DMS 273 (cell line): Measurements from ENCODE around the gene C12orf60.

Experiments
- DNase-seq: peaks from one replicate; lab custom pipeline; 2025; ENCODE audit not compliant: unreplicated experiment; lab: John Stamatoyannopoulos, UW

C12orf60 gene

DNA sequence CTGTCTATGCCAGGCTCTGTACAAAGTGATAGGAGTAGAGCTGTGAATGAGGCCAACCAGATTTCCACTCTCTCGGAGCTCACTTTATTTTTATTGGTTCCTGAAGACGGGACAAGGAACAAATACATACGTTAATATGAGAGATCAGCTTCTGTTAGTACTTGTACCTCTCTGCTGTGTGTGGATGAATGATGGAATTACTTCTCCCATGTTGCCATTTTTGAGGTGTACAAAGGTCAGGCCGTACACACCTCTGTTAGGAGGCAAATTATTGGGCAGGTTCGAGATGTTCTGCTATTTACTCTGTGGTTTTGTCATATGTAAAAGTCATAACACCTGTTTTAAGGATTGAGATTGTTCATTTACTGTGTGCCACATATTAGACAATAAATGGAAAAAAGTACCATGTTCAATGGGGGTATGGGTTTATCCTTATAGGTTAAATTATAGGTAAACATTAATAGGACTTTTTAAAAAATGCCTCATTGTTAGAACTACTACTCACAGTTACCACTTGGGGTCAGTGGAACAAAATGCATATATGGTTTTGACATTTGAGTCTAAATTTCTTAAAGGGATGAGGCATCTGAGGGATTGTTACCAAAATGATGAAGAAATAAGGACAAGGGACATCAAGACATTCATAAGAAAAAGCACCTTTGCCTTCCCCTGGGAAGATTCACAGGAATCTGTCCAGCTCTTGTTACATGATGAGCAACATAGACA, 27.1 kb upstream of the C12orf60 start:
- DNase-seq: peak; percentile 1

DNA sequence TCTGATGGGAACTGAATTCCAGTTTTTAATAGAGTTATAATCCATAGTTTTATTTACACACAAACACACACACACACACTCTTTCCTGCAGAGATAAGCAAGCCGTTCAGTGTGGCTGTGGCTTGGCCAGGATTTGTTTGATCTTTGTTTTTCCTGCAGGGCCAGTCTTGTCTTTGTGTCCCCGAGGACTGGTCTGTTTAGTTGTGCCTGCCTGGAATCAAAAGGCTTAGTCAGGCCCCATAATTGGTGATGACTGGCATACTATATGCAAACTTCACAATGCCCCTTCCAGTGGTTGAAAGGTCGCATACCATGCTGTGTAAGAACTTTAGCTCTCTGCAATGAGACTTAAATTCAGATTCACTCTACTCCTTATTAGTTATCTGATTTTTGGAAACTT, 26.2 kb upstream of the C12orf60 start:
- DNase-seq: no peak

DNA sequence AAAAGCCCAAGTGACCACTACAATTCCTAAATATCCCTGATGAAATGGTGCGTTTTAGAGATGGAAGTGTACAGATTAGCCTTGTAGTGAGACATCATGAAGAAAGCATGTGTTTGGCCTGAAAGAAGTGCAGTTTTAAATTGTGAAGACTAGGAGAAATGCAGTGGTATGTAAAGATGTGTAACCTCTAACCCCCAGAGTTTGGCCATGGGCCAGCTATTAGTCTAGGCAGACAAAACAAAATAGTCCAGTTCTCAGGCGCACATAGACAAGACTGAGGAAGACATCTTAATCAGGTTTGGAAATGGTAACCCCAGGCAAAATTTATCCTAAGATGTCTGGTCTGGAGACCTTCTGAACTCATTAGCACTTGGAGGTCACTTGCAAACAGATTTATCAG, 23.6 kb upstream of the C12orf60 start:
- DNase-seq: no peak

DNA sequence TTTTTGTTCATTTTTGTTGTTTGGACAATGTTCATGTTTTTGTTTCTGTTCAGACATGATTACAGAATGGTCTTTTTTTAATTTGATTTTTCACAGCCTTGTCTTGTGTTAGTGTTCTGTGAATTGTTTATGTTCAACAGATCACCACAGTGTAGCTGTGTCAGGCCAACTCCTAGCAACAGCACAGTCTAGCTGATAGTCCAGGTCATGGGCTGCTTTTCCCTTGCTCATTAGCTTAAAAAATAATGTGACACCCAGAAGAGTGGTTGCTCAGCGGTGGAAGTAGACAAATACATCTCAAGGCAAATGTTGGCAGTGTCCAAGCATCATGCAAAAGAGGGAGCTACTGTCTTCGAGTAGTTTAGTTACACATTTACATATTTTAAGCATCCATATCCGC, 22.6 kb upstream of the C12orf60 start:
- DNase-seq: no peak

DNA sequence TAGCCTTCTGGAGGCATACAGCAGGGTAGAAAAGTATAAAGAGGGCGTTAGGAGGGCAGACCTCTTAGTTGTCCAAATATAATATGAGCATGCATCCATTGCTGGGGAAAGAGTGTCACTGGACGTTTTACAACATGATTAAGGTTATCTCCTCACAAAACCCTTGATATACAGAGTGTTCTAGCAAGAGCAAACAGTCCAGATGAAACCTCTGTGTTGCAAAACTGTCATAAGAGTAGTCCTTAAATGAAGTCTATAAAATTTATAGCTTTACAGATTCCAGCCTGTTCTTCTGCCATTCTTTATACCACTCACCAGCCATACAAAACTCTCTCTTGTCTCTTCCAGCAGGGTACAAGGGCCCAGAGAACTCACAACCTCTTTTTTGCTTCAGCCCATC, 21.9 kb upstream of the C12orf60 start:
- no peak for DNase-seq

DNA sequence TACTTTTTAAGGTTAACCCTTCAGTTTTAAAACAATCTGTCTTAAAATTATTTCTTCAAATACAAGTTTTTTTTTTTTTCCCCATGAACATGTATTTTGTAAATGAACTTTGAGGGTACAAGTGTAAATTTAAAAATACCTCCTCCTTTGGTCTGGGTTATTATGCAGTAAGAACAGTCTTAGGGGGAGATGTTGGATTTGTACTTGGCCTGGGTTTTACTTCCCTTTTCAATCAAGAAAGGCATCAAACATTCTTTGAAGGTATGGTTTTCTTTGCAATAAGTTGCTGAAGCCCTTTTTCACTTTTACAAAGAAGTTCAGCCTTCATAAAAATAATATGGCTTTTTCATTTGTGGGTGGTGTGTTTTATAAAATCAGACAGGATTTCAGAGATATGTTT, 20.7 kb upstream of the C12orf60 start:
- no peak for DNase-seq

DNA sequence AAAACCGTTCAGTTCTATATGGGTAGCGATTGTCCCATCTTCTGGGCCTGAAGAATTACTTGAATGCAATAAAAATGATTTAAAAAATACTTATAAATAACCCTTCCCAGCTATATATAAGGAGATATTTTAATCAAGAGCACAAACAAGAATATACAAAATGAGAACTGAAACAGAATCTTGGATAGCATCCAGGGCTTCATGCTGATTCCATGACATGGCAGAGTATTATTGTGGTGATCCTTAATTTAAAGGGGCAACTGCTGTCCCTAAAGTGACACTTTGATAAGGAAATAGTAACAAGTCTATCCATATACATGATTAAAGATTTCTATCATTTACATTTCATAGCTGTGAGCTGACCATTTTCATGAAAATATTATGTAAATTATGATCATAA, 19.0 kb upstream of the C12orf60 start:
- DNase-seq: no peak

DNA sequence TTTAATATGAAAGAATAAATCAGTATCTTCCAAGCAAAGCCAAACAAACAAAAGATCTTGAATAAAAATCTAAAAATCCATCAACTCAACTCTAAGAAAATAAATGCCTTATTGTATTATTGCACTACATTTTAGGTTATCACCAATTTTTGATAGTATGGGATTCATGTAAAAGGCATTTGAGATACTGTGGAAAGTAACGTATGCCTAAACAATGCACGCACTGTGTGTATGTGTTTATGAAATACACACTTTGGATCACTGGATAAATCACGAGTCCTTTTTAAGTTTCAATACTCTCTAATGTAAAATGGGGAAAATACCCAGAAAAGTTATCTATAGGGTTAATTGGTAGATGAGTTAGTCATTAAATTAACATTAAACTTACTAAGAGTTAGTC, 17.9 kb upstream of the C12orf60 start:
- DNase-seq: no peak

DNA sequence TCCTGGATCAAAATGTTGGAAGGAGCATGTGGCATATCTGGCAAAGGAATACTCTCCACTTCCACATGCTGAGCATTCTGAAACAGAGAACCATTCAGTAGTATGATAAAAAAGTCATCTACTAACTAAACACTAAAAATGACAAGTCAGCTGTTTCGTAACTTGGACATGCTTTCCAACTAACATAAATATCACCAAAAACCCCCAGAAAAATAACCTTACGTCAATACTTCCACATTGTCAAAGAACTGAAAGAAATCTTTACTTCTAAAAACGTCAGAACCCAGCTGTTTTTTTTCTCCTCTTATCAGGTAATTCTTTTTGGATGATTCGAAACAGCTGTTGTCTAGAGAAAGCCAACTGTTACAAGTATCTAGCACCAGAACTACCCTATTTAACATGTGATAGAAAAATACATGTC, 8.4 kb upstream of the C12orf60 start:
- no peak for DNase-seq

DNA sequence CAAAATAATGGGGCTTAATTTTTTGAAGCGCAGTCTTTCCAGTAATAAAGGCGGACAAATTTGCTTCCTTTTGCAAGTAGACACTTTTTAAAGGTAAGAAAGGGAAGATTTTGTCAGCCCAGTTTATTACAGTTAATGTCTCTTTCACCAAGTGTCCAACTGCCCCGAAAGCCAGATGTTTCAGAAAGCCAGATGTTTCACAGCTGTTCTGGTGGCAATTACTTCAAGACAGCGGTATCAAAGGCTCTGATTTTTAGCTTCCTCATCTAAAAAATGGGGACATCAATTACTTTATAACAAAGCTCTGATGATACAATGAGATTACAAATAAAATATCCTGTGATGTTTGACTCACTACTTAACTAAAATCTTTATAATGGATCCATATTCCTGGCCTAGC, 1.2 kb upstream of the C12orf60 start:
- DNase-seq: no peak

DNA sequence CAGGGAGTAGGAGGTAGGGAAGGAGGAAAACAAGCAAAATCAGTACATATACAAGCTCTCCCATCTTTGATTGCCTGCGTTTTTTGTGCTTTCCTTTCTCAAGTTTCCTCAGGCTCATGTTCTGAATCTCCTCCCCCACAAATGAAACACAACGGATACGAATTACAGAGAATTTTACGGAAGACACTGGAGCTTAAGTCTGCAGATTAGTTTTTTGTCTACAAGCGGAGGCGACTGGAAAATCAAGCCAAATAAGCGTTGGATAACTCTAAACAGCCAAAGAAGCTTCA, 804 bp upstream of the C12orf60 start:
- DNase-seq: no peak

DNA sequence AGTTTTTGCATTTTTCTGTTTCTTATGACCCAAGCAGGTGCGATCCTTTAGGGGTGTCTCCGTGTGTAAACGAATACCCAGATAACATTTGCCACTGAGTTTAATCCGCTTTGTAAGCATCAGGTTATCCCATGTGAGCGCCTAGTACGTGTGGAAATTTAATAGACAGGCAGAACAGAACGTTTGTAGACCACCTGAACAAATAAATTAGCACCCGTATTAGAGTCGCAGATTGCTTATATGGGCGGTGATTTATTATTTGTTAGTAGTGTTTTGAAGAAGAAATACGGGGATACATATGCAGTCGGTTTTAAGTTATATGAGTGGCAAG, 325 bp downstream of the C12orf60 start:
- DNase-seq: no peak

DNA sequence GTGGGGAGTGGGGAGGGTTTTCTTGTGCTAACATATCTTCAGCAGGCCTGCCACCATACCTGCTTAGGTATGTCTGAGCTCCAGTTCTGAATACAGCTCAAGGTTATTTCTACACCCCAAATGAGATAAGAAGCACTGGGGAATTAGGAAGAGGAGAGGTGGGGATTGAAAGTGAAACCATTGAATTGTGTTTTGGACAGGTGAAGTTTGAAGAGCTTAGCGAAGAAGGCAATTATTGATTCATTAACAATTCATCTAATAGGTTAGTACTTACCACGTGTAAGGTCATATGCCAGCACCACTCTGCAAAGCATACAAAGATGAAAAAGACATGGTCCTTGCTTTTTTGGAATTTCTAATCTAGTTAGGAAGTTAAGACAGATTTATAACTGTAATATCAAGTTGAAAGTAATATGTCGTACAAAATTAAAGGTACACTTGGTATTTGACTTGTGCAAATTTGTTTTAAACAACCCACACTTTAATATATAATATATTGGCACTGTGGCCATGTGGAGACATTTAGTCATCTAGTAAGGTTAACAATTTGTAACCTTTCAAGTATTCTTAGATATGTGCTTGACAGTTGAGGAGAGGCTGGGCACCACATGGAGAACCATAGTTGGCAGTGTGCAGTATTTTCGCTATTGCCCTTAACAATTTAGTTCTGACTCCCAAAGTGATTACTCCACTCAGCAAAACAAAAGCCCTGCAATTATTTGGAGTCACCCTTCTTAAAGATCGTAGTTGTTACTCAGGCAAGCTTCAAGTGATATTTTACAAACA, 6.9 kb downstream of the C12orf60 start:
- DNase-seq: no peak

DNA sequence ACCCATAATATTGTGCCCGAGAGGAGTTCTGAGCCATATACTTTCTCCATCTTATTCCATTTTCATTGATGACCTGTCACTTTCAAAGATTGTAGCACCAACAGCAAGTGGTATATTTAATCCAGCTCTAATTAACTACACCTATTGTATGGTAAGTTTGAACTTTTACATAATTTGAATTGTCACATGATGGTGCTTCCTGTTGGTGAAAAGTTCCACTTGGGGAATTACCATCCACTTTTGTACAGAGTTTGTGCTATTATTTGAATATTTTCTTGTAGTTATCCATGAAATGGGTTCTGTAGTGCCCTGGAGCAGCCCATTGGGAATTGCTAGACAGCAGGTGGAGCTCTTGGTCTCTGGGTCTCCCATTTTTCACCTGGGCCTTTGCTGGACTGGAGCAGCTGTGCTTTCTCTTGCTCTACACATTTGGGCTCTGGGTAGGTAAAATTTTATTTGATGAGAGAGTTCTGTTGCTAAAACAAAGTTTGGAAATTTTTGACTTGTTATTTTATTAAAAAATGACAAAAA, 7.5 kb downstream of the C12orf60 start:
- DNase-seq: peak; percentile 28

DNA sequence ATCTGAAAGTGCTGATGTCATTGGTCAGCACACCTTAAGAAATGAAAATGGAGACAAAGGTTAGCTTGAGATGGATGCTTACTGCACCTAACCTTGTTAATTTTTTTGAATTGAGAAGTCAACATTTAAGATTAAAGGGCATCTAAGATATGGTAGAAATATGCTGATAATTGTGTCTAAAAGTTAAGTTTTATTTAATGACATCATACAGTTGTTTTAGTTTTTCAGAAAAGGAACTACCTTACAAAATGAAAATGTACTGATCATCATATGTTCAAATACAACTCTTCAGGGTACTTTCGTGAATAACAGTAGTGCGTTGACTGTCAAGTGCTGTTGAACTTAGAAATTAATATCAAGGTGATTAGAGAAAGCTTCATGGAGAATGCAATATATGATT, 8.0 kb downstream of the C12orf60 start:
- DNase-seq: no peak

DNA sequence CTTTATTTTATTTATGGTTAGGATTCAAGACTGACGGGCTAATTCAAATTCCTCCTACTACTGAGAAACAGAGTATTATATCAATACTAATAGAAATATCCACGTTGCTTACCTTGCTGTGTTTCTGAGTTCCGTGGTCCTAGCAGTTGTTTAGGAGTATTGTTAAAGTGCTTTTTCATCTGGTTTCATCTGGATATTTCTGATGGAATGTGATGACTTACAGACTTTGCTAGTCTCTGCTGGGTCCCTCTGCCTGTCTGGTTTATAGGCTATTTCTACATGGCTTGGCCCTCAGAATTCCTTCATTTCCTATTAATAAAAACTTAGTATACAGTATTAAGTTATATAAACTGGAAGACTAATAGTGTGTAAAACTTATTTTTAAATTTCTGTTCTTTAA, 10.5 kb downstream of the C12orf60 start, which contains the start of gene SMCO3:
TSS of gene SMCO3 (minus strand) at position 169 of the 400 bp plus-strand sequence. CDS start 7,502 bp downstream, outside the sequence.
- no peak for DNase-seq

DNA sequence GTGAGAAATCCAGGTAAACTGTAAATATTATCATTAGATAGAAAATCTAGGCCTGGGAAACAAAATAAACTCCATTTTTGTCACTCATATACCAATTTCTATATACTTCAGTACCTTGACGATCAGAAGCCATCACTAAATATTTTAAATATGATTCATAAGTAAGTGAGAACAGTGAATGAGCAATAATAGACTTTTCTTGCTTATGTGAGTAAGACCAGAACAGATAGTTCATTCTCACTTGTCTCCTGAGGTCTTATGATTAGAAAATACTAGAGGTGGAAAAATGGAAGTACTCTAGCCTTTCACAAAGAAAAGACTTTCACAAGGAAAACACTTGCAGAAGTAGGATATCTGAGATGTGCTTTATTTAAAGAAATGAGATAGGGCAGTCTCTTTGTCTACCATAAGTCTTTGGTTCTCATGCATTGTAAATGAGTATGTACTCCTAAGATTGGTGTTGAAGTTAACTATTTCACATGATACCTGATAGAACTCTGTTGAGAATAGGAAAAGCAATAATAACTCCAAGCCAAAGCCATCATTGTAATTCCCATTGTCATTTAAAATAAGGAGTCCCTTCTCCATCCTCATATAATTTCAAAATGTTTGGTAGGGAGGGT, 20.7 kb downstream of the C12orf60 start:
- no peak for DNase-seq

DNA sequence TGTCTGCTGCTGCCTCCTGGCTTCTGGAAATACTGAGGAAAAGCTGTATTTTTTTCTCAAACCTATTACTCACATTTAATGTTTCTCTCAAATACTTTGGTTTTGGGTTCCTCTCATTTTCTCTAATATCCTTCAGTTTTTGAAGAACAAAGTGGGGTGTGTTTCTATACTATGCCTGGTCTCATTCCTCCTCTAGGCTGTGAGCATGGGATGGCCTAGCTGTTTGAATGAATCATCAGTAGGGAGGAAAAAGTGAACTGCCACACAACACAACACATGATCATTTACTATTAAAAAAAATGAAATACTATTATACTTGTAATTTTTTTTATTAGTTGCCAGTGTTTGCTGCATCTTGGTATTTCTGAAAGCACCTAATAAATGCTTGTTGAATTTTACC, 21.8 kb downstream of the C12orf60 start:
- no peak for DNase-seq

DNA sequence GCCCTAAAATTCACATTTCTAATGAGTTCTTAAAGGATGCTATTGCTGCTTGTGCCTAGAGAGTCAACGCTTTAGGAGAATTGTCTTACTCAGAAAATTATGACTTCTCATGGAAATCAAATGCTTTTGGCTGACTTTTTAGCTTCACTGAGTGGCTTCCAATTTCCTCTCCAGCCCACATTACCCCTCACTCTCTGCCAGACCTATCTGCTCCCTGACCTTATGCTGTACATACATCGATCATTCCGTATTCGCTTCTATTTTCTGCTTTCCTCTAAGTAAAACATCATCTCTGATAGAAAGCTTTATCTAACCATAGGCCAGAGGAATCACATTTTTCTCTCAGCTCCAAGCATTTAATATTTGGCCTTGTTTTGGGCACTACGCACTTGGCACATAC, 23.0 kb downstream of the C12orf60 start:
- no peak for DNase-seq

DNA sequence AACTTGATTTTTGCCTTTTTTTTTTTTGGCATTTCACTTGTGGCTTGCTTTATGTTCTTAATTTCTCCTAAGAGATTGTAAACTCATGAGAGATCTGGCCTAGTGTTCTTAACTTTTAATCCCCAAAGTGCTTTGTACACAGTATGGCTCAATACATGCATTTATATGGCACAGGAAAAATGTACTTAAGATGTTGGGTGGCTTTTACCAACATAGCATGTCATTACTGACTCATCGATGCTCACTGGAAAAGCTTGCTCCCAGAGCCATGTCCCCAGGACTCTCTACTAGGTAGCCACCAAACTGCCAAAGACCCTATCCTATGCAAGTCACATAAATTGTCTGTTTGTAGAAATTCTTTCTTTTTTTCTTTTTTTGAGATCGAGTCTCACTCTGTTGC, 23.6 kb downstream of the C12orf60 start:
- no peak for DNase-seq

DNA sequence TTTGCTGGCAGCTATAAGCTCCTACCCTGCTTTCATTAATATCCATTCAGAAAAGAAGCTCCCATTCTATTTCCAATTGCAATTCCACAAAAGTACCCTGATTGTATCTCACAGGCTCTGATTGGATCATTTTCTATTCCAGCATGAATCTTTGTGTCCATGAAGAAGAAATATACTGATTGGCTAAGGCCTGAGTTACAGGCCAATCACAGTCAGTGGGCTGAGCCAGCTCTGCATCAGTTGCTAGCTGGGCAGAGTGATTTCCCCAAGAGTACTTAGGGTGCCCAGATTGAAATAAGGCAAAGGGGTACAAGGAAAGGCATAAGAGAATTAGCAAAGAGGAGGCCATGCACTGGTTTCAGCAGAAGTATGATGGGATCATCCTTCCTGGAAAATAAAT, 25.4 kb downstream of the C12orf60 start:
- peak; percentile 47 for DNase-seq

DNA sequence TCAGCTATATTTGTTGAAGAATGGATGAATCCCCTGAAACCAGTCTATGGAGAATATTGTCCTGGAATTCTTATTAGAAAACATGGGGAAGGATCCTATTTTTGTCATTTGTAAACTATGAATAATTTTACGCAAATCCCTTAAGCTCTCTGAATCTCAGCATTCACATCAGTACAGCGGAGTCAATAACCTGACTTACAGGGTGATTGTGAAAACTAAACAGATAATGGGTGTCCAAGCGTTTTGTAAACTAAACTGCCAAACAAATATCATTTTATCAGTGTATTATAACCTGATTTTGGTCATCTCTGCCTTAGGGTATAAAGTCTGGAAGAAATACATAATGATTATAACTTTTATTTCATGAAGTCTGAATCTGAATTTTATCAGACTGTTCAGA, 29.9 kb downstream of the C12orf60 start:
- no peak for DNase-seq
